WTC11 (cell line): ENCODE measurements around the gene REX1BD. TPM values are rescaled to one million over a fixed set of nuclear protein-coding genes. Genes with fewer than 3 reads are reported as not detected.

Experiments used
- ATAC-seq: fragments of 200-7000 bp; cut with Tn5 transposase; 2 replicates; pipeline ENCODE4 v1.10.0; 2021; ENCODE audit warnings: mild to moderate bottlenecking, moderate library complexity
- CTCF ChIA-PET: fragments of 300-600 bp; sonication (Branson Sonifier 250); formaldehyde crosslinking; loops from one replicate; lab custom pipeline; 2021; ENCODE audit warnings: antibody characterized with exemption; lab: Charles Lee
- POLR2A ChIA-PET: fragments of 350-600 bp; sonication (Branson Sonifier 250); formaldehyde crosslinking; loops from one replicate; lab custom pipeline; 2021; ENCODE audit warnings: antibody characterized with exemption; lab: Charles Lee
- DNase-seq: peaks from one replicate; pipeline ENCODE4 v3.0.0; 2021; ENCODE audit warnings: low spot score
- H3K27ac Mint-ChIP-seq: 2 replicates; pipeline ENCODE4 v1.8.0; 2021; ENCODE audit warnings: mixed read lengths
- H3K27me3 Mint-ChIP-seq: 2 replicates; pipeline ENCODE4 v1.8.0; 2021; ENCODE audit warnings: low read depth, mild to moderate bottlenecking, moderate library complexity, mixed read lengths
- H3K36me3 Mint-ChIP-seq: 2 replicates; pipeline ENCODE4 v1.8.0; 2021; ENCODE audit warnings: mixed read lengths
- H3K4me1 Mint-ChIP-seq: 2 replicates; pipeline ENCODE4 v1.8.0; 2022; ENCODE audit warnings: mixed read lengths
- H3K4me3 Mint-ChIP-seq: 2 replicates; pipeline ENCODE4 v1.8.0; 2021; ENCODE audit warnings: mild to moderate bottlenecking, moderate library complexity, mixed read lengths
- H3K9me3 Mint-ChIP-seq: 2 replicates; pipeline ENCODE4 v1.8.0; 2021; ENCODE audit warnings: mixed read lengths
- MYBL2 ChIP-seq: sonication (generic); formaldehyde crosslinking; IDR thresholded peaks from 2 replicates; pipeline ENCODE4 v1.8.1; 2023; ENCODE audit warnings: mild to moderate bottlenecking, moderate library complexity, missing genetic modification reagents
- RORB ChIP-seq: fragments of 250-450 bp; sonication (Bioruptor Pico); IDR thresholded peaks from 2 replicates; pipeline ENCODE4 v1.9.0; 2021; ENCODE audit warnings: mild to moderate bottlenecking
- TEAD4 ChIP-seq: sonication (generic); formaldehyde crosslinking; IDR thresholded peaks from 2 replicates; pipeline ENCODE4 v1.8.0; 2022; ENCODE audit warnings: mild to moderate bottlenecking, missing genetic modification reagents
- ZNF423 ChIP-seq: fragments of 250-450 bp; sonication (Bioruptor Pico); IDR thresholded peaks from 2 replicates; pipeline ENCODE4 v2.1.2; 2022; ENCODE audit warnings: mild to moderate bottlenecking, moderate library complexity
- total RNA-seq: library from RNA; stranded (reverse); gene quantifications from 3 replicates; pipeline ENCODE4 v1.2.3, GENCODE V29; 2021
- TF ChIP-seq, protein P1 (sequence below): fragments of 250-450 bp; sonication (Bioruptor Pico); conservative IDR thresholded peaks from 2 replicates; pipeline ENCODE4 v1.9.0; 2021; ENCODE audit warnings: mild to moderate bottlenecking
- TF ChIP-seq, protein P2 (sequence below): sonication (generic); formaldehyde crosslinking; IDR thresholded peaks from 2 replicates; pipeline ENCODE4 v1.8.0; 2022; ENCODE audit warnings: mild to moderate bottlenecking, missing genetic modification reagents
- TF ChIP-seq, protein P3 (sequence below): sonication (generic); formaldehyde crosslinking; IDR thresholded peaks from 2 replicates; pipeline ENCODE4 v1.8.1; 2023; ENCODE audit warnings: mild to moderate bottlenecking, moderate library complexity, missing genetic modification reagents
- TF ChIP-seq, protein P4 (sequence below): sonication (generic); formaldehyde crosslinking; conservative IDR thresholded peaks from 2 replicates; pipeline ENCODE4 v1.8.1; 2022; ENCODE audit warnings: mild to moderate bottlenecking, missing genetic modification reagents
- TF ChIP-seq, protein P5 (sequence below): sonication (generic); formaldehyde crosslinking; IDR thresholded peaks from 2 replicates; pipeline ENCODE4 v1.8.0; 2023; ENCODE audit warnings: missing genetic modification reagents, mild to moderate bottlenecking, borderline replicate concordance
- TF ChIP-seq, protein P6 (sequence below): sonication (generic); formaldehyde crosslinking; IDR thresholded peaks from 2 replicates; pipeline ENCODE4 v1.8.1; 2022; ENCODE audit warnings: low read depth, missing genetic modification reagents, borderline replicate concordance
- TF ChIP-seq, protein P7 (sequence below): sonication (generic); formaldehyde crosslinking; IDR thresholded peaks from 2 replicates; pipeline ENCODE4 v1.8.1; 2022; ENCODE audit warnings: mild to moderate bottlenecking, missing genetic modification reagents, moderate library complexity, borderline replicate concordance
- TF ChIP-seq, protein P8 (sequence below): sonication (generic); formaldehyde crosslinking; IDR thresholded peaks from 2 replicates; pipeline ENCODE4 v1.8.1; 2022; ENCODE audit warnings: mild to moderate bottlenecking, moderate library complexity, missing genetic modification reagents
- TF ChIP-seq, protein P9 (sequence below): sonication (generic); formaldehyde crosslinking; IDR thresholded peaks from 2 replicates; pipeline ENCODE4 v1.8.0; 2022; ENCODE audit warnings: mild to moderate bottlenecking, missing genetic modification reagents

REX1BD gene
- total RNA-seq, 1 experiment from 2014 or later, result 90.2 TPM

DNA sequence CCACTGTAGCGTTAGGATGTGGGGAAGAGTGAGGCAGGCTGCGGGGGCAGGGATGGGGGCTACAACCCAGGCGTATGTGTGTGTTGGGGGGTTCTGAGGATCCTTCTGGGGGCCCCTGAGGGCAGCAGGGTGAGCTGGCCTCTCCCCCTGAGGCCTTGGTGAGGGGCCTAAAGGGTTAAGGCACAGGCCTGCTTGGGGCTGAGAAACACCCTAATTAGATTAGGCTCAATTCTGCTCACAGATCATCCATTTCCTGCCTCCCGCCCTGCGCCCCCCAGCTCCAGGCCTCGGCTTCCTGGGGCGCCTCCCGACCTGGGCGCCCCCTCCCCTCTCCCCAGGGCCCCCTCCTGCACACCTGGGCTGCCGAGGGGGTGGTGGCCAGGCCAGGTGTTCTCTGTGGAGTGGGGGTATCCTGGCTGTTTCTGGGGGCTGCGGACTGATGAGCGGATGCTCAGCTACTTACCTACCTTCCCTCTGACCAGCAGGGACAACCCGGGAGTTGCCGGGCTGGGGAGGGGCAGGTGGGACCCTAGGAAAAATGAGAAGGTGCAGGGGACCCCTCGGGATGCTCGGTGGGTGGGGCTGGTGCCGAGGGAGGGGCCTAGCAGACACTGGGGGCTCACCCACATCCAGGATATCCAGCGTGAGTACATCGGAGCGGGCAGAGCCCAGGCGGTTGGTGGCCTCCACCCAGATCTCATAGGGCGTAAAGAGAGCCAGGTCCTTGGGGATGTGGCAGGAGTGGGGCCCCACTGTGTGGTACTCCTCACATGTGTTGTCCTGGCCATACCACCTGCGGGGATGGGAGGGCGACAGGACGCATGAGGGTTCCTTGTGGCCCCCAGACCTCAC, 9.4 kb downstream of the REX1BD start (continued):
- TF ChIP-seq, protein P1, sequence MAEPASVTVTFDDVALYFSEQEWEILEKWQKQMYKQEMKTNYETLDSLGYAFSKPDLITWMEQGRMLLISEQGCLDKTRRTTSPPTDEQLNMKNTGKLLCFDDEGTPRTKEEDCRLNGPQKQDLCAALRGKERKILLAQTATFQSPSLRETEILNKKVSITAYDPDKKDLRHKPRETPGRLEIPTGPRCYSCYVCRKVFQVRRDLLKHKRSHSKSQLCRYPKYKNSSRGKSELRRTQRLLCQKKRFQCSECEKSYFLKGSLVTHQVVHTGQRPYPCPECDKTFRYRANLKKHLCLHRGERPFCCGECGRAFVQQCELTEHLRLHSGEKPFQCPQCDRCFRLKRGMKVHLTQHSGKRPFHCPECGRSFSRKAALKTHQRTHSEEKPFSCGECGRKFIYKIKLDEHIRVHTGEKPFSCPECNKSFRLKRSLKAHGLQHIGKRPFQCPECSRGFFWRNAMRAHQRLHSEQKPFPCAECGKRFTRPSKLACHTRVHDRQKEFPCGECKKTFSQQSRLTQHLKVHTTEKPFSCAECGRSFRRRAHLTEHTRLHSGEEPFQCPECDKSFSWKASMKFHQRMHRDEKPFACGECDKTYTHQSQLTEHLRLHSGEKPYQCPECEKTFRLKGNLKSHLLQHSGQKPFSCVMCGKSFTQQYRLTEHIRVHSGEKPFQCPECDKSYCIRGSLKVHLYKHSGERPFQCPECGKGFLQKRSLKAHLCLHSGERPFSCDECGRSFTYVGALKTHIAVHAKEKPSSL (CRISPR knock-in tag), result no peak
- no peak for TF ChIP-seq TEAD4
- TF ChIP-seq, protein P2, sequence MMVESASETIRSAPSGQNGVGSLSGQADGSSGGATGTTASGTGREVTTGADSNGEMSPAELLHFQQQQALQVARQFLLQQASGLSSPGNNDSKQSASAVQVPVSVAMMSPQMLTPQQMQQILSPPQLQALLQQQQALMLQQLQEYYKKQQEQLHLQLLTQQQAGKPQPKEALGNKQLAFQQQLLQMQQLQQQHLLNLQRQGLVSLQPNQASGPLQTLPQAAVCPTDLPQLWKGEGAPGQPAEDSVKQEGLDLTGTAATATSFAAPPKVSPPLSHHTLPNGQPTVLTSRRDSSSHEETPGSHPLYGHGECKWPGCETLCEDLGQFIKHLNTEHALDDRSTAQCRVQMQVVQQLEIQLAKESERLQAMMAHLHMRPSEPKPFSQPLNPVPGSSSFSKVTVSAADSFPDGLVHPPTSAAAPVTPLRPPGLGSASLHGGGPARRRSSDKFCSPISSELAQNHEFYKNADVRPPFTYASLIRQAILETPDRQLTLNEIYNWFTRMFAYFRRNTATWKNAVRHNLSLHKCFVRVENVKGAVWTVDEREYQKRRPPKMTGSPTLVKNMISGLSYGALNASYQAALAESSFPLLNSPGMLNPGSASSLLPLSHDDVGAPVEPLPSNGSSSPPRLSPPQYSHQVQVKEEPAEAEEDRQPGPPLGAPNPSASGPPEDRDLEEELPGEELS (CRISPR knock-in tag), result no peak

DNA sequence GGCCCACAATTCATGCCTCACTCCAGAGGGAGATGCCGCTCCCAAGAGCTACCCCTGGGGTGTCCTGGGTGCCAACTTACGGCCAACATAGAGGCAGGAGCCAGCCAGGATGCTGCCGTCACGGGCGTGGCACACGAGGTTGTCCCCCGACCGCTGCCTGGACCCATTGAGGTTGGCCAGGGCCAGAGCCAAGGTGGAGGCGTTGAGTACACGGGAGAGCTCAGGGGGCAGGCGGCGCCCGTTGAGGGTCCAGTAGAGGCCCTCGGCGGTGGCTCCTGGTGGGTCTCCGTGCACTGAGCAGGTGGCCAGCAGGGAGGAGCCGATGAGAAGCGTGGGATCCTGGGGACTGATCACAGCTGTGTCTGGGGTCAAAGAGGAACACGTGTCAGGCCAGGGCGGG, 10.9 kb downstream of the REX1BD start:
- ChIA-PET POLR2A (no interaction called here), CTCF (interaction anchor here (1.4 kb wide), 1 partner anchor 10 kb away, joined by 3 read pairs; no protein-coding TSS in a partner anchor)
- TF ChIP-seq, protein P3, sequence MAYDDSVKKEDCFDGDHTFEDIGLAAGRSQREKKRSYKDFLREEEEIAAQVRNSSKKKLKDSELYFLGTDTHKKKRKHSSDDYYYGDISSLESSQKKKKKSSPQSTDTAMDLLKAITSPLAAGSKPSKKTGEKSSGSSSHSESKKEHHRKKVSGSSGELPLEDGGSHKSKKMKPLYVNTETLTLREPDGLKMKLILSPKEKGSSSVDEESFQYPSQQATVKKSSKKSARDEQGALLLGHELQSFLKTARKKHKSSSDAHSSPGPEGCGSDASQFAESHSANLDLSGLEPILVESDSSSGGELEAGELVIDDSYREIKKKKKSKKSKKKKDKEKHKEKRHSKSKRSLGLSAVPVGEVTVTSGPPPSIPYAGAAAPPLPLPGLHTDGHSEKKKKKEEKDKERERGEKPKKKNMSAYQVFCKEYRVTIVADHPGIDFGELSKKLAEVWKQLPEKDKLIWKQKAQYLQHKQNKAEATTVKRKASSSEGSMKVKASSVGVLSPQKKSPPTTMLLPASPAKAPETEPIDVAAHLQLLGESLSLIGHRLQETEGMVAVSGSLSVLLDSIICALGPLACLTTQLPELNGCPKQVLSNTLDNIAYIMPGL (CRISPR knock-in tag), result no peak
- no peak for TF ChIP-seq ZNF423 (CRISPR knock-in tag)
- TF ChIP-seq, protein P4, sequence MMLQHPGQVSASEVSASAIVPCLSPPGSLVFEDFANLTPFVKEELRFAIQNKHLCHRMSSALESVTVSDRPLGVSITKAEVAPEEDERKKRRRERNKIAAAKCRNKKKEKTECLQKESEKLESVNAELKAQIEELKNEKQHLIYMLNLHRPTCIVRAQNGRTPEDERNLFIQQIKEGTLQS (CRISPR knock-in tag), result no peak
- TF ChIP-seq, protein P5, sequence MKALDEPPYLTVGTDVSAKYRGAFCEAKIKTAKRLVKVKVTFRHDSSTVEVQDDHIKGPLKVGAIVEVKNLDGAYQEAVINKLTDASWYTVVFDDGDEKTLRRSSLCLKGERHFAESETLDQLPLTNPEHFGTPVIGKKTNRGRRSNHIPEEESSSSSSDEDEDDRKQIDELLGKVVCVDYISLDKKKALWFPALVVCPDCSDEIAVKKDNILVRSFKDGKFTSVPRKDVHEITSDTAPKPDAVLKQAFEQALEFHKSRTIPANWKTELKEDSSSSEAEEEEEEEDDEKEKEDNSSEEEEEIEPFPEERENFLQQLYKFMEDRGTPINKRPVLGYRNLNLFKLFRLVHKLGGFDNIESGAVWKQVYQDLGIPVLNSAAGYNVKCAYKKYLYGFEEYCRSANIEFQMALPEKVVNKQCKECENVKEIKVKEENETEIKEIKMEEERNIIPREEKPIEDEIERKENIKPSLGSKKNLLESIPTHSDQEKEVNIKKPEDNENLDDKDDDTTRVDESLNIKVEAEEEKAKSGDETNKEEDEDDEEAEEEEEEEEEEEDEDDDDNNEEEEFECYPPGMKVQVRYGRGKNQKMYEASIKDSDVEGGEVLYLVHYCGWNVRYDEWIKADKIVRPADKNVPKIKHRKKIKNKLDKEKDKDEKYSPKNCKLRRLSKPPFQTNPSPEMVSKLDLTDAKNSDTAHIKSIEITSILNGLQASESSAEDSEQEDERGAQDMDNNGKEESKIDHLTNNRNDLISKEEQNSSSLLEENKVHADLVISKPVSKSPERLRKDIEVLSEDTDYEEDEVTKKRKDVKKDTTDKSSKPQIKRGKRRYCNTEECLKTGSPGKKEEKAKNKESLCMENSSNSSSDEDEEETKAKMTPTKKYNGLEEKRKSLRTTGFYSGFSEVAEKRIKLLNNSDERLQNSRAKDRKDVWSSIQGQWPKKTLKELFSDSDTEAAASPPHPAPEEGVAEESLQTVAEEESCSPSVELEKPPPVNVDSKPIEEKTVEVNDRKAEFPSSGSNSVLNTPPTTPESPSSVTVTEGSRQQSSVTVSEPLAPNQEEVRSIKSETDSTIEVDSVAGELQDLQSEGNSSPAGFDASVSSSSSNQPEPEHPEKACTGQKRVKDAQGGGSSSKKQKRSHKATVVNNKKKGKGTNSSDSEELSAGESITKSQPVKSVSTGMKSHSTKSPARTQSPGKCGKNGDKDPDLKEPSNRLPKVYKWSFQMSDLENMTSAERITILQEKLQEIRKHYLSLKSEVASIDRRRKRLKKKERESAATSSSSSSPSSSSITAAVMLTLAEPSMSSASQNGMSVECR (CRISPR knock-in tag), result no peak
- TF ChIP-seq MYBL2 (CRISPR knock-in tag), result no peak
- no peak for TF ChIP-seq RORB (CRISPR knock-in tag)
- TF ChIP-seq, protein P6, sequence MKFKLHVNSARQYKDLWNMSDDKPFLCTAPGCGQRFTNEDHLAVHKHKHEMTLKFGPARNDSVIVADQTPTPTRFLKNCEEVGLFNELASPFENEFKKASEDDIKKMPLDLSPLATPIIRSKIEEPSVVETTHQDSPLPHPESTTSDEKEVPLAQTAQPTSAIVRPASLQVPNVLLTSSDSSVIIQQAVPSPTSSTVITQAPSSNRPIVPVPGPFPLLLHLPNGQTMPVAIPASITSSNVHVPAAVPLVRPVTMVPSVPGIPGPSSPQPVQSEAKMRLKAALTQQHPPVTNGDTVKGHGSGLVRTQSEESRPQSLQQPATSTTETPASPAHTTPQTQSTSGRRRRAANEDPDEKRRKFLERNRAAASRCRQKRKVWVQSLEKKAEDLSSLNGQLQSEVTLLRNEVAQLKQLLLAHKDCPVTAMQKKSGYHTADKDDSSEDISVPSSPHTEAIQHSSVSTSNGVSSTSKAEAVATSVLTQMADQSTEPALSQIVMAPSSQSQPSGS (CRISPR knock-in tag), result no peak
- TF ChIP-seq, protein P7, sequence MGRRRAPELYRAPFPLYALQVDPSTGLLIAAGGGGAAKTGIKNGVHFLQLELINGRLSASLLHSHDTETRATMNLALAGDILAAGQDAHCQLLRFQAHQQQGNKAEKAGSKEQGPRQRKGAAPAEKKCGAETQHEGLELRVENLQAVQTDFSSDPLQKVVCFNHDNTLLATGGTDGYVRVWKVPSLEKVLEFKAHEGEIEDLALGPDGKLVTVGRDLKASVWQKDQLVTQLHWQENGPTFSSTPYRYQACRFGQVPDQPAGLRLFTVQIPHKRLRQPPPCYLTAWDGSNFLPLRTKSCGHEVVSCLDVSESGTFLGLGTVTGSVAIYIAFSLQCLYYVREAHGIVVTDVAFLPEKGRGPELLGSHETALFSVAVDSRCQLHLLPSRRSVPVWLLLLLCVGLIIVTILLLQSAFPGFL (CRISPR knock-in tag), result no peak
- TF ChIP-seq, protein P8, sequence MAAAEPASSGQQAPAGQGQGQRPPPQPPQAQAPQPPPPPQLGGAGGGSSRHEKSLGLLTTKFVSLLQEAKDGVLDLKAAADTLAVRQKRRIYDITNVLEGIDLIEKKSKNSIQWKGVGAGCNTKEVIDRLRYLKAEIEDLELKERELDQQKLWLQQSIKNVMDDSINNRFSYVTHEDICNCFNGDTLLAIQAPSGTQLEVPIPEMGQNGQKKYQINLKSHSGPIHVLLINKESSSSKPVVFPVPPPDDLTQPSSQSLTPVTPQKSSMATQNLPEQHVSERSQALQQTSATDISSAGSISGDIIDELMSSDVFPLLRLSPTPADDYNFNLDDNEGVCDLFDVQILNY (CRISPR knock-in tag), result no peak
- TF ChIP-seq, protein P9, sequence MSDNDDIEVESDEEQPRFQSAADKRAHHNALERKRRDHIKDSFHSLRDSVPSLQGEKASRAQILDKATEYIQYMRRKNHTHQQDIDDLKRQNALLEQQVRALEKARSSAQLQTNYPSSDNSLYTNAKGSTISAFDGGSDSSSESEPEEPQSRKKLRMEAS (CRISPR knock-in tag), result no peak
- Mint-ChIP-seq H3K27ac (no peak overlapping the region), H3K36me3 (no peaks in the 10 kb centered on the region), H3K4me1 (peaks cover 44% of the 10 kb centered on the region), H3K9me3 (no peaks in the 10 kb centered on the region), H3K27me3 (peaks cover 53% of the 10 kb centered on the region), H3K4me3 (no peak overlapping the region)
- DNase-seq, result no peak
- no peak for ATAC-seq
